Astrocyte of the hippocampus (primary cell): Measurements from ENCODE around the gene RHOV.

ENCODE experiments used
- DNase-seq: peaks from one replicate; pipeline ENCODE4 v3.0.0; 2011; ENCODE audit warnings: low read depth, low spot score

The RHOV gene

GRCh38 chr15:40904552-40905201 is 30.6 kb upstream of the RHOV start:
- DNase-seq, result no peak

- no peak for DNase-seq
Observed at GRCh38 chr15:40902605-40903561, 28.8 kb upstream of the RHOV start.

DNA sequence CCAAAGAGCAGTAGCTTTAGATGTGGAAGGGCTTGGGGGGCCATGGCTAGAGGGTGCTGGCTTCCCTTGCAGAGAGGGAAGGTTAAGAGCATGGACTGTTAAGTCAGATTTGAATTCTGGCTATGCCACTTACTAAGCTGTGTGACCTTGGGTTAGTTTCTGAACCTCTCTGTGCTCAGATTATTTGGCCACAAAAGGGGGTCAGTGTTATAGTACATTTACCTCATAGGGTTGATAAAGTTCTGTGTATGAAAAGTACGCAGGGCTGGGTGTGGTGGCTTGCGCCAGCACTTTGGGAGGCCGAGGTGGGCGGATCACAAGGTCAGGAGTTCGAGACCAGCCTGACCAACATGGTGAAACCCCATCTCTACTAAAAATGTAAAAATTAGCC is 27.0 kb upstream of the RHOV start:
- no peak for DNase-seq

DNA sequence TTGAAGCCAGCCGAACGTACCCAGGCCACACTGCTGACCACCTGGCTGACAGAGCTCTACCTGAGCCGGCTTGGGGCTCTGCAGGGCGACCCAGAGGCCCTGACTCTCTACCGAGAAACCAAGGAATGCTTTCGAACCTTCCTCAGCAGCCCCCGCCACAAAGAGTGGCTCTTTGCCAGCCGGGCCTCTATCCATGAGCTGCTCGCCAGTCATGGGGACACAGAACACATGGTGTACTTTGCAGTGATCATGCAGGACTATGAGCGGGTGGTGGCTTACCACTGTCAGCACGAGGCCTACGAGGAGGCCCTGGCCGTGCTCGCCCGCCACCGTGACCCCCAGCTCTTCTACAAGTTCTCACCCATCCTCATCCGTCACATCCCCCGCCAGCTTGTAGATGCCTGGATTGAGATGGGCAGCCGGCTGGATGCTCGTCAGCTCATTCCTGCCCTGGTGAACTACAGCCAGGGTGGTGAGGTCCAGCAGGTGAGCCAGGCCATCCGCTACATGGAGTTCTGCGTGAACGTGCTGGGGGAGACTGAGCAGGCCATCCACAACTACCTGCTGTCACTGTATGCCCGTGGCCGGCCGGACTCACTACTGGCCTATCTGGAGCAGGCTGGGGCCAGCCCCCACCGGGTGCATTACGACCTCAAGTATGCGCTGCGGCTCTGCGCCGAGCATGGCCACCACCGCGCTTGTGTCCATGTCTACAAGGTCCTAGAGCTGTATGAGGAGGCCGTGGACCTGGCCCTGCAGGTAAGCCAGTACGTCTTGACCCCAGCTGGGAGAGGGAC is 26.4 kb upstream of the RHOV start:
- DNase-seq, result no peak

DNA sequence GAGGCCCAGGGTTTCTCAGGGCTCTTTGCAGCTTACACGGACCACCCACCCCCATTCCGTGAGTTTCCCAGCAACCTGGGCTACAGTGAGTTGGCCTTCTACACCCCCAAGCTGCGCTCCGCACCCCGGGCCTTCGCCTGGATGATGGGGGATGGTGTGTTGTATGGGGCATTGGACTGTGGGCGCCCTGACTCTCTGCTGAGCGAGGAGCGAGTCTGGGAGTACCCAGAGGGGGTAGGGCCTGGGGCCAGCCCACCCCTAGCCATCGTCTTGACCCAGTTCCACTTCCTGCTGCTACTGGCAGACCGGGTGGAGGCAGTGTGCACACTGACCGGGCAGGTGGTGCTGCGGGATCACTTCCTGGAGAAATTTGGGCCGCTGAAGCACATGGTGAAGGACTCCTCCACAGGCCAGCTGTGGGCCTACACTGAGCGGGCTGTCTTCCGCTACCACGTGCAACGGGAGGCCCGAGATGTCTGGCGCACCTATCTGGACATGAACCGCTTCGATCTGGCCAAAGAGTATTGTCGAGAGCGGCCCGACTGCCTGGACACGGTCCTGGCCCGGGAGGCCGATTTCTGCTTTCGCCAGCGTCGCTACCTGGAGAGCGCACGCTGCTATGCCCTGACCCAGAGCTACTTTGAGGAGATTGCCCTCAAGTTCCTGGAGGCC is 25.6 kb upstream of the RHOV start:
- DNase-seq, result no peak

DNA sequence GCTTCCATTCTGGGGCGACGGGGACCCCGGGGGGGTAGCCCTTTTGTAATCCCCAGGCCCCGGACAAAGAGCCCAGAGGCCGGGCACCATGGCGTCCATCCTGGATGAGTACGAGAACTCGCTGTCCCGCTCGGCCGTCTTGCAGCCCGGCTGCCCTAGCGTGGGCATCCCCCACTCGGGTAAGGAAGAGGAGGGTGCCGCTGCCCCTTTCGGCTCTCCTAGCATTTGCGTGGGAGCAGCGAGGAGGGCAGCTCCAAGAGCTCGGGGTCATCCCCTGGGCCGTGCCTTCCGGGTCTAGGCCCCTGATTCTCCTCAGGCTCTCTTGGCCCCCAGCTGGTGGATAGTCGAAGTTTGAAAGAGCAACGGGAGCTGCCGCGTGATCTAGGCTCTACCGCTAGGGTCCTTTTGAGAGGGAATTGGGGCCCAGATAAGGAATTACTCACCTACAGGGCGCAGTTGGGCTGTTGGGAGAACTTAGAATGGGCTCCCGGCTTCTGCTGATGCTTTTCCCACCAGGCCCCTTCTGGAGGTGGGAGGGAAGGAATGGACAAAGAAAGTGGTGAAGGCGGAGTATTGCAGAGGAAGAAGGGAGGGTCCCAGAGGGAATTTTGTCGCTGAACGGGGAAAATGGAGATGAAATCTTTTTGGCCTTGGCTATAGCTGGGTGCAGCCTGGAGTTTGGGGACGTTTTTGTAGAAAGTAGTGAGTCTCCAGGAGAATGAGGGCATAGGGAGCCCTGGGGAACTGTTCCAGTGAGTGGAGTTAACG is 20.8 kb upstream of the RHOV start:
- DNase-seq, result peak; percentile 85

- peak; percentile 99 for DNase-seq
Observed at GRCh38 chr15:40893733-40894680, 20.0 kb upstream of the RHOV start, which contains the start of gene VPS18. TSS of gene VPS18 (plus strand) at chr15:40894450. CDS start at chr15:40894769, 319 bp downstream.

GRCh38 chr15:40893019-40893670 is 19.1 kb upstream of the RHOV start:
- DNase-seq, result peak; percentile 0

- DNase-seq, result peak; percentile 0
Observed at GRCh38 chr15:40892447-40893012, 18.5 kb upstream of the RHOV start.

DNA sequence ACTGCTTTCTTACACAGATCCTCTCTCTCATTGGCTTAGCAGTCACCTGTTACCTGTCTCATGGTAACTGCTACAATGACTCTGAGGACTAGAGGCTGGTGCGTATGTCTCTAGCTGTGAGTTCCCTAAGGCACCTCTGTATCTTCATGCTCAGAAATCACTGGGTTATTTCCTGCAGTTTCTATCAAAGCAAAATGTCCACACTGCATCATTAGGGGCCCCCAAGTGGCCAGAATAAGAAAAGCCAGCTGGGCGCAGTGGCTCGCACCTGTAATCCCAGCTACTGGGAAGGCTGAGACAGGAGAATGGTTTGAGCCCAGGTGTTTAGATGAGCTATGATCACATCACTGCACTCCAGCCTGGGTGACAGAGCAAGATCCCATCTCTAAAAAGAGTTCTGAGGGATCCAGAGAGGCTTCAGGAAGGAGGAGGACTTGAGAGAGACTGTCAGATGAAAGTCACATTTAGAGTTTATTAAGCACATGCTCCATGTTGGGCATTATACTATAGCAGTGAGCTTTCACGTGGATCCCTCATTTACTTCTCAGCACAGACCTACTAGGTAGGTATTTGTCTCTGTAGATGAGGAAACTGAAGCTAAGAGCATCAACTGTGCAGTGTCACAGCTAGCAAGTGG is 17.9 kb upstream of the RHOV start:
- peak; percentile 71 for DNase-seq

DNA sequence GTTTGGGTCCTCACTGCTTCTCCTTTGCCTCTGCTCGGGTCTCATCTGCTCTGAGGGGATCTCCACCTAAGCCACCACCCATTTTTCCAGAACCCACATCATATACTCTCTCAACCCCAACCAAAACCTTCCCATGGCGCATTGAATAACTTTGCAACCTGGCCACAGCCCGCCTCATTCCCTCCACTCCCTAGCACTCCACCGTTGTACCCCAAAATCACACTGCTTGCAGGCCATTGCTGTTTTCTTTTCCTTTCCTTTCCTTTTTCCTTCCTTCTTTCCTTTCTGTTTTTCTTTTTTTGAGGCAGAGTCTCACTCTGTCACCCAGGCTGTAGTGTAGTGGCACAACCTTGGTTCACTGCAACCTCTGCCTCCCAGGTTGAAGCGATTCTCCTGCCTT is 17.1 kb upstream of the RHOV start:
- DNase-seq, result no peak

- no peak for DNase-seq
Observed at GRCh38 chr15:40889112-40889511, 15.1 kb upstream of the RHOV start.

DNA sequence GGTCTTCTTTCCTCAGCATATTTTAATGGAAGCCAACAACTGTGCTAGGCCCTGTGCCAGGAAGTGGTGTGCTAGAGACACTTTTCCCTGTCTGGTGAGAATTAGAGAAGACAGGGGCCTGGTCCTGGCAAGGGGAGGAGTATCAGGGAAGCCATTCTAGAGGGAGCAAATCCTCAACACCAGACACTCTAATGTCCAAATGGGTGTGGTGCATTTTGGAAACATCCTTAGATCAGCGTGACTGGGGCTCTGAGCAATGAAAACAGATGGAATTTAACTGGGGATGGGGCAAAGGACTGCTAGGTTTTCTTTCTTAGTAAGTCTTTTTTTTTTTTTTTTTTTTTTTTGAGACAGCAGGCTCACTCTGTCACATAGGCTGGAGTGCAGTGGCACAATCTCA is 12.6 kb upstream of the RHOV start:
- no peak for DNase-seq

GRCh38 chr15:40881351-40881750 is 7.3 kb upstream of the RHOV start:
- DNase-seq, result no peak

GRCh38 chr15:40879609-40880008 is 5.6 kb upstream of the RHOV start:
- DNase-seq, result no peak

DNA sequence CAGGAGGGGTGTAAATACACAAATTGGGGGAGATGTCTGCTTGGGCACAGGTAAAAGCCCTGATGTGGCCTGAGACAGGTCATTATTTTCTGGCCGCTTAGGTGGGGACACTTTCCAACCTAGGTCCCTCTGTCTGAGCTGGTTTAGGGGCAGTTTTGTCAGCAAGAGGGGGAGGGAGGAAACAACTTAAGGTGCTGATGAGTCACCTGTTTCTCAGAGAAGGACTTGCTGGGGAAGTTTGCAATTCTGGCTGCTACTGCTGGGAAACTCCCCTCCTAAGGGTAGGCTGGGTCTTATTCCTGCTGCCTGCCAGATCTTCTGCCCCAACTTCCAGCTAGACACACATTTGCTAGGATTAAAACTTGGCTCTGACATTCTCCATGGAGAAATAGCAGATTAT is 4.8 kb upstream of the RHOV start:
- peak; percentile 63 for DNase-seq

GRCh38 chr15:40877694-40878093 is 3.7 kb upstream of the RHOV start:
- no peak for DNase-seq
